Fibroblast of lung (primary cell): ENCODE measurements around the gene DNAH9. TPM values are rescaled to one million over a fixed set of nuclear protein-coding genes. Genes with fewer than 3 reads are reported as not detected.

Source experiments
- DNase-seq, 2 donors: peaks; one replicate each; pipeline versions ENCODE4 v3.0.0 to v3.0.0-alpha.2; 2010; ENCODE audit warnings: low read depth in 2 of 2
- H2AFZ ChIP-seq: 2 replicates; pipeline ENCODE4 v1.5.1; 2012; ENCODE audit warnings: low read length, control low read depth, inconsistent platforms
- H3K27ac ChIP-seq: 2 replicates; pipeline ENCODE4 v1.5.1; 2011; ENCODE audit warnings: low read length, control low read depth; ENCODE audit not compliant: insufficient read depth
- H3K27me3 ChIP-seq: 2 replicates; pipeline ENCODE4 v1.5.1; 2011; ENCODE audit warnings: mild to moderate bottlenecking, low read length; ENCODE audit not compliant: control insufficient read depth, insufficient read depth
- H3K36me3 ChIP-seq: 2 replicates; pipeline ENCODE4 v1.5.1; 2011; ENCODE audit warnings: low read length; ENCODE audit not compliant: control insufficient read depth, insufficient read depth
- H3K4me1 ChIP-seq: 2 replicates; pipeline ENCODE4 v1.5.1; 2011; ENCODE audit warnings: low read length; ENCODE audit not compliant: control insufficient read depth, insufficient read depth; ENCODE audit errors: extremely low read depth
- H3K4me2 ChIP-seq: 2 replicates; pipeline ENCODE4 v1.5.1; 2011; ENCODE audit warnings: low read length, control low read depth; ENCODE audit not compliant: insufficient read depth; ENCODE audit errors: extremely low read depth
- H3K4me3 ChIP-seq, 4 experiments: fragments of 200-600 bp in 1 of 4; sonication (generic) in 1 of 4; replicated peaks in 1 of 4; 2 replicates each; pipeline ENCODE4 v1.5.1; 2011 to 2016; ENCODE audit warnings: low read length in 4 of 4, low read depth in 3 of 4, mild to moderate bottlenecking in 3 of 4, control low read depth in 2 of 4, inconsistent platforms in 1 of 4, mixed read lengths in 1 of 4; ENCODE audit not compliant: insufficient read depth in 1 of 4; ENCODE audit errors: control extremely low read depth in 1 of 4
- H3K79me2 ChIP-seq: 2 replicates; pipeline ENCODE4 v1.5.1; 2012; ENCODE audit warnings: mild to moderate bottlenecking, low read length, inconsistent platforms; ENCODE audit not compliant: control insufficient read depth, insufficient read depth
- H3K9ac ChIP-seq: 2 replicates; pipeline ENCODE4 v1.5.1; 2011; ENCODE audit warnings: mild to moderate bottlenecking, low read length, control low read depth; ENCODE audit not compliant: insufficient read depth
- H3K9me3 ChIP-seq: 2 replicates; pipeline ENCODE4 v1.5.1; 2012; ENCODE audit warnings: low read depth, low read length; ENCODE audit not compliant: control insufficient read depth, insufficient read depth
- H4K20me1 ChIP-seq: 2 replicates; pipeline ENCODE4 v1.5.1; 2011; ENCODE audit warnings: low read length; ENCODE audit not compliant: control insufficient read depth, insufficient read depth; ENCODE audit errors: extremely low read depth
- EZH2 ChIP-seq: IDR thresholded peaks from 2 replicates; pipeline ENCODE4 v1.5.1; 2012; ENCODE audit warnings: low read length, control low read depth, mild to moderate bottlenecking; ENCODE audit errors: missing control alignments
- polyA plus RNA-seq, 2 donors: library from polyadenylated mRNA; depleted of rRNA in 1 of 2; stranded (reverse) in 1 of 2; unstranded in 1 of 2; fragments of >200 nt; gene quantifications; 2 replicates each; pipeline ENCODE4 v1.2.1, GENCODE V29; 2011 to 2012; ENCODE audit warnings: missing spikeins in 1 of 2
- total RNA-seq: library from RNA; depleted of rRNA; stranded (reverse); fragments of >200 nt; gene quantifications from 2 replicates; pipeline ENCODE4 v1.2.1, GENCODE V29; 2014
- TF ChIP-seq, protein P1 (sequence below), 2 donors: IDR thresholded peaks in 1 of 2; conservative IDR thresholded peaks in 1 of 2; 1 replicate in 1 of 2; 2 replicates in 1 of 2; pipeline ENCODE4 v1.5.1; 2011 to 2012; ENCODE audit warnings: low read length in 2 of 2, control low read depth in 1 of 2, inconsistent platforms in 1 of 2, low read depth in 1 of 2, mild to moderate bottlenecking in 1 of 2

The DNAH9 gene
- total and polyA plus RNA-seq, 2 donors (not counting 1 experiment from before 2014, with no cell fraction given), result not detected

DNA sequence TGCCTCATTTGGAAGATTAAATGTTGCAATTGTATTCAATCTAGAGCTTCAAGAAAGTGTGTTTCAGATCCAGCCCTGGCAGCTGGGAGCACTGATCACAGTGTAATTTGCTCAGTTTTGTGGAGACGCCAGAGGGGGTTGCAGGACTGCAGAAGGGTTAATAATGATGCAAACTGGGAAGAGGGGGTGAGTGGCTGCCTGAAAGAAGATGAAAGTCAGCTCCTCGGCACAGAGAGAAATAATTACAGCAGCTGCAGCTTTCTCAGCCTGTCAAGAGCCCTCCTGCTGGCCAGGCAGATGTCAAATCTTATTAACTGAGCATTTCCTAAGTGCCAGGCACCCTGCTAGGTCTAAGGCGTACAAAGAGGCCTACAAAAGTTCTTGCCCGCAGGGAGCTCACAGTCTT, 301.3 kb downstream of the DNAH9 start:
- no peaks in the 10 kb centered on the region for H3K9me3 ChIP-seq

DNA sequence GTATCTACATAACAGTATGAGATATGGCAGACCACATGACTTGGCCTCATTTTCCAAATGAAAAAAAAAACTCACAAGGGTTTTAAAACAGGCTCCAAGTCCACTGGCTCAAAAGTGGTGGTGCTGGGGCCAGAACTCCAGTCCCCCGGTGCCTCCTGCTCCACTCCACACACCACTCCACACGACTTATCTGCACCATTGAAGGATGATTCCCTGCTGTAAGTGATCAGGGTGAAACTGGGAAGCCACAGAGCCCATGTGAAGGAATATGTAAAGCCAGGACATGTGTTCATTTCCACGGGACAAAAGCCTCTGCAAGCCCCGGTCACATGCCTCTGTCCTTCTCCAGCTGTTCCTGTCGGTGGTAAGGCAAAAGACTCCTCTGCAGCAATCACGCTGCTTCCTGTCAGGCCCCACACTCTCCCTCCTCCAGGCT, 301.8 kb downstream of the DNAH9 start:
- Histone ChIP-seq H2AFZ (no peak overlapping the region), H3K36me3 (no peaks in the 10 kb centered on the region), H3K4me3 (no peak overlapping the region), H3K27ac (no peak overlapping the region), H3K4me1 (no peaks in the 10 kb centered on the region), H4K20me1 (no peaks in the 10 kb centered on the region), H3K27me3 (no peaks in the 10 kb centered on the region), H3K4me2 (no peak overlapping the region), H3K9ac (no peak overlapping the region), H3K9me3 (no peaks in the 10 kb centered on the region), H3K79me2 (no peaks in the 10 kb centered on the region)
- TF ChIP-seq, protein P1, sequence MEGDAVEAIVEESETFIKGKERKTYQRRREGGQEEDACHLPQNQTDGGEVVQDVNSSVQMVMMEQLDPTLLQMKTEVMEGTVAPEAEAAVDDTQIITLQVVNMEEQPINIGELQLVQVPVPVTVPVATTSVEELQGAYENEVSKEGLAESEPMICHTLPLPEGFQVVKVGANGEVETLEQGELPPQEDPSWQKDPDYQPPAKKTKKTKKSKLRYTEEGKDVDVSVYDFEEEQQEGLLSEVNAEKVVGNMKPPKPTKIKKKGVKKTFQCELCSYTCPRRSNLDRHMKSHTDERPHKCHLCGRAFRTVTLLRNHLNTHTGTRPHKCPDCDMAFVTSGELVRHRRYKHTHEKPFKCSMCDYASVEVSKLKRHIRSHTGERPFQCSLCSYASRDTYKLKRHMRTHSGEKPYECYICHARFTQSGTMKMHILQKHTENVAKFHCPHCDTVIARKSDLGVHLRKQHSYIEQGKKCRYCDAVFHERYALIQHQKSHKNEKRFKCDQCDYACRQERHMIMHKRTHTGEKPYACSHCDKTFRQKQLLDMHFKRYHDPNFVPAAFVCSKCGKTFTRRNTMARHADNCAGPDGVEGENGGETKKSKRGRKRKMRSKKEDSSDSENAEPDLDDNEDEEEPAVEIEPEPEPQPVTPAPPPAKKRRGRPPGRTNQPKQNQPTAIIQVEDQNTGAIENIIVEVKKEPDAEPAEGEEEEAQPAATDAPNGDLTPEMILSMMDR (conservative IDR thresholded peaks at IDR 0.05 in 1 of 2, IDR thresholded peaks at IDR 0.05 in 1 of 2; ENCODE audit: low read depth in 1 of 2, low read length in 2 of 2), result no peak
- no peak for TF ChIP-seq EZH2
- DNase-seq, result no peak

More for the DNA sequence above, 301.3 kb downstream of the DNAH9 start:
- no peak overlapping the region for H2AFZ ChIP-seq
- H3K27me3 ChIP-seq, result no peaks in the 10 kb centered on the region
- H3K4me3 ChIP-seq, result no peak overlapping the region
- H3K4me1 ChIP-seq, result no peaks in the 10 kb centered on the region
- no peak overlapping the region for H3K27ac ChIP-seq
- no peak overlapping the region for H3K9ac ChIP-seq
- no peak for DNase-seq
- TF ChIP-seq EZH2, result no peak
- TF ChIP-seq, protein P1 (conservative IDR thresholded peaks at IDR 0.05 in 1 of 2, IDR thresholded peaks at IDR 0.05 in 1 of 2; ENCODE audit: low read depth in 1 of 2, low read length in 2 of 2), result no peak
- no peak overlapping the region for H3K4me2 ChIP-seq
- H3K36me3 ChIP-seq, result no peaks in the 10 kb centered on the region
- no peaks in the 10 kb centered on the region for H3K79me2 ChIP-seq
- H4K20me1 ChIP-seq, result no peaks in the 10 kb centered on the region

DNA sequence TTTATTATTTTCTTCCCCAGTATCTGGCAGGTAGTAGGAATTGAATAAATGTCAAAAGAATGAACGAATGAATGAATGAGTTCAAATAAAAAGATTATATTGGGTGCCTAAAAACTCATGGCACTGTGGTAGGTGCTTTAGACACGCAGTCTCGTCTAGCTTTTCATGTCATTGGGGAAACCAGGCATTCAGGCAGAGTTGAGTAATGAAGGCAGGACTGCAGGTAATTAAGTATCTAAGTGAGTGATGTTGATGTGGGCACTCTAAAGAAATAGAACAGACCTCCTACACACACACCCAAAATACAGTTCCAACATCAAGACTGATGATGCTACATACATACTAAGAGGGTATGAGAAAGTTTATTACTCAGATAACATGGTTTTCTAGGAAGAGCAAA, 302.4 kb downstream of the DNAH9 start:
- H3K9ac ChIP-seq, result no peak overlapping the region
- no peak overlapping the region for H3K27ac ChIP-seq
- no peak overlapping the region for H3K4me3 ChIP-seq
- no peaks in the 10 kb centered on the region for H3K36me3 ChIP-seq
- H3K4me2 ChIP-seq, result no peak overlapping the region
- H3K27me3 ChIP-seq, result no peaks in the 10 kb centered on the region
- no peak for DNase-seq
- no peaks in the 10 kb centered on the region for H3K79me2 ChIP-seq
- TF ChIP-seq EZH2, result no peak
- TF ChIP-seq, protein P1 (conservative IDR thresholded peaks at IDR 0.05 in 1 of 2, IDR thresholded peaks at IDR 0.05 in 1 of 2; ENCODE audit: low read depth in 1 of 2, low read length in 2 of 2), result no peak
- H2AFZ ChIP-seq, result no peak overlapping the region
- no peaks in the 10 kb centered on the region for H4K20me1 ChIP-seq
- no peaks in the 10 kb centered on the region for H3K4me1 ChIP-seq
- H3K9me3 ChIP-seq, result no peaks in the 10 kb centered on the region
